HEK293T (cell line): Measurements from ENCODE around the gene SPDYE6.
"Not testable (repeated sequence)": the region's sequence is repeated elsewhere in the genome, so short reads cannot be mapped to it uniquely, and the experiment has no call there.

Source experiments
- ARNT ChIP-seq: fragments of 450-650 bp; IDR thresholded peaks from 2 replicates; pipeline ENCODE4 v1.6.1; 2017; ENCODE audit warnings: mild to moderate bottlenecking
- BHLHE40 ChIP-seq: fragments of 450-650 bp; IDR thresholded peaks from 2 replicates; pipeline ENCODE4 v1.6.1; 2016; ENCODE audit warnings: mild to moderate bottlenecking, moderate library complexity, borderline replicate concordance
- CTBP1 ChIP-seq: fragments of 450-650 bp; IDR thresholded peaks from 2 replicates; pipeline ENCODE4 v1.6.1; 2016; ENCODE audit warnings: borderline replicate concordance
- ELF4 ChIP-seq: fragments of 450-650 bp; IDR thresholded peaks from 2 replicates; pipeline ENCODE4 v1.6.1; 2017; ENCODE audit warnings: antibody characterized with exemption
- FOXA1 ChIP-seq: fragments of 450-650 bp; IDR thresholded peaks from 2 replicates; pipeline ENCODE4 v1.6.1; 2016; ENCODE audit warnings: mild to moderate bottlenecking
- FOXM1 ChIP-seq: fragments of 450-650 bp; IDR thresholded peaks from 2 replicates; pipeline ENCODE4 v1.6.1; 2017; ENCODE audit warnings: mild to moderate bottlenecking, borderline replicate concordance
- HDGF ChIP-seq: fragments of 450-650 bp; IDR thresholded peaks from 2 replicates; pipeline ENCODE4 v1.6.1; 2017; ENCODE audit warnings: antibody characterized with exemption, borderline replicate concordance
- NFRKB ChIP-seq: fragments of 450-650 bp; IDR thresholded peaks from 2 replicates; pipeline ENCODE4 v1.6.1; 2016; ENCODE audit warnings: mild to moderate bottlenecking, moderate library complexity
- SP1 ChIP-seq: fragments of 450-650 bp; IDR thresholded peaks from 2 replicates; pipeline ENCODE4 v1.6.1; 2017
- SUZ12 ChIP-seq: fragments of 450-650 bp; IDR thresholded peaks from 2 replicates; pipeline ENCODE4 v1.6.1; 2016; ENCODE audit warnings: mild to moderate bottlenecking
- TARDBP ChIP-seq: fragments of 450-650 bp; IDR thresholded peaks from 2 replicates; pipeline ENCODE4 v1.6.1; 2016
- TF ChIP-seq, protein P1 (sequence below): fragments of 450-650 bp; IDR thresholded peaks from 2 replicates; pipeline ENCODE4 v1.6.1; 2016

DNA sequence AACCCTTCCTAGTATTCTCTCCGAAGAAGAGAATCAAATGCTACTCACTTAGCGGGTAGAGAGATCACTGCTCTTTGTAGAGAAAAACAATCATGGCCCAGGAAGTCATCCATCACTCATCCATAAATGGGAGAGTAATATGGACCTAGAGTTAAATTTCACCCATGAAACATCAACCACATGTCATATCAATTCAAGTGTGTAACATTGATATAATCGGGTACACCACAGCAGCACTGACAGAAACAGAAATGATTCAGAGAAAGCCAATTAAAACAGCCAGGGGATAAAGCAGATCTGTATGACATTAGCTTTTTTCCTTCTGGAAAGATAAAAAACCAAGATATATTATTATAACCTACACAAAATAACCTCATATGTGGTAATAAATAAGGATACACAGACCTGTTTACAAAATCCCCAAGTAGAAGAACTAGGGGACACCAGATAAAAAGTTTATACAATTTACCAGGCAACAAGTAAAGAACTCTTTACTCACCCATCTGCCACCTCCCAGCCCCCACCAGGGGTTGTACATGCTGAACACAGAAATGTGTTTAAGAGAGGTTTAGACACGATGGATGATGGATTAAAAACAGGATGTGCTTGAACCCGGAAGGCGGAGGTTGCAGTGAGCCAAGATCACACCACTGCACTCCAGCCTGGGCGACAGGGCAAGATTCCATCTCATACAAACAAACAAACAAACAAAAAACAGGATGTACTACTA is 25.6 kb upstream of the SPDYE6 start:
- not testable (repeated sequence) for TF ChIP-seq CTBP1, ELF4, FOXM1, ARNT, NFRKB, BHLHE40, SUZ12, FOXA1, SP1, TARDBP, HDGF
- TF ChIP-seq, protein P1, sequence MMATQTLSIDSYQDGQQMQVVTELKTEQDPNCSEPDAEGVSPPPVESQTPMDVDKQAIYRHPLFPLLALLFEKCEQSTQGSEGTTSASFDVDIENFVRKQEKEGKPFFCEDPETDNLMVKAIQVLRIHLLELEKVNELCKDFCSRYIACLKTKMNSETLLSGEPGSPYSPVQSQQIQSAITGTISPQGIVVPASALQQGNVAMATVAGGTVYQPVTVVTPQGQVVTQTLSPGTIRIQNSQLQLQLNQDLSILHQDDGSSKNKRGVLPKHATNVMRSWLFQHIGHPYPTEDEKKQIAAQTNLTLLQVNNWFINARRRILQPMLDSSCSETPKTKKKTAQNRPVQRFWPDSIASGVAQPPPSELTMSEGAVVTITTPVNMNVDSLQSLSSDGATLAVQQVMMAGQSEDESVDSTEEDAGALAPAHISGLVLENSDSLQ = not testable (repeated sequence)
